A375 (cell line): ENCODE data around the gene PCDHGB6. TPM values are rescaled to one million over a fixed set of nuclear protein-coding genes. Genes with fewer than 3 reads are reported as not detected.

Source experiments
- total RNA-seq: library from RNA; depleted of rRNA; stranded (reverse); fragments of >200 nt; shearing (Covaris generic); gene quantifications from 2 replicates; pipeline ENCODE4 v1.2.3, GENCODE V29; 2014; rRNA removed

Gene PCDHGB6
- total RNA-seq, result 0.80 and 1.2 TPM in 2 replicates

DNA sequence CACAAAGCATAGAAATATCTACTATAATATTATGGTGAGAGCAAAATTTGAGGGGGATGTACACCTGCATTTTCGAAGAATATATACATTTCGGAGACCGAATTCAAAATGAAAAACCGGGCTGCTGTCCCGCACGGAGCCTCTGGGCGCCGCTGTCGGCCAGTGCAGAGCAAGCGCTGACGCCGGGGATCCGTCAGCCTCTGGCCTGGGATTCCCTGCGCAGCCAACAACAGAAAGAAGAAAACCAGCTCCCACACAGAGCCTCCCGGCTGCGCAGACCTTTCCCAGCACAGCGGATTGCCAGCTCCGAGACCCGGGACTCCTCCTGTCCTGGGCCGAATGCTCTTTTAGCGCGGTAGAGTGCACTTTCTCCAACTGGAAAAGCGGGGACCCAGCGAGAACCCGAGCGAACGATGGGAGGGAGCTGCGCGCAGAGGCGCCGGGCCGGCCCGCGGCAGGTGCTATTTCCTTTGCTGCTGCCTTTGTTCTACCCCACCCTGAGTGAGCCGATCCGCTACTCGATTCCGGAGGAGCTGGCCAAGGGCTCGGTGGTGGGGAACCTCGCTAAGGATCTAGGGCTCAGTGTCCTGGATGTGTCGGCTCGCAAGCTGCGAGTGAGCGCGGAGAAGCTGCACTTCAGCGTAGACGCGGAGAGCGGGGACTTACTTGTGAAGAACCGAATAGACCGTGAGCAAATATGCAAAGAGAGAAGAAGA, at the start of gene PCDHGB6:
Gene PCDHGB6 (plus strand): TSS at position 232 of the 716 bp plus-strand sequence. CDS start 182 bp downstream, at position 414.

DNA sequence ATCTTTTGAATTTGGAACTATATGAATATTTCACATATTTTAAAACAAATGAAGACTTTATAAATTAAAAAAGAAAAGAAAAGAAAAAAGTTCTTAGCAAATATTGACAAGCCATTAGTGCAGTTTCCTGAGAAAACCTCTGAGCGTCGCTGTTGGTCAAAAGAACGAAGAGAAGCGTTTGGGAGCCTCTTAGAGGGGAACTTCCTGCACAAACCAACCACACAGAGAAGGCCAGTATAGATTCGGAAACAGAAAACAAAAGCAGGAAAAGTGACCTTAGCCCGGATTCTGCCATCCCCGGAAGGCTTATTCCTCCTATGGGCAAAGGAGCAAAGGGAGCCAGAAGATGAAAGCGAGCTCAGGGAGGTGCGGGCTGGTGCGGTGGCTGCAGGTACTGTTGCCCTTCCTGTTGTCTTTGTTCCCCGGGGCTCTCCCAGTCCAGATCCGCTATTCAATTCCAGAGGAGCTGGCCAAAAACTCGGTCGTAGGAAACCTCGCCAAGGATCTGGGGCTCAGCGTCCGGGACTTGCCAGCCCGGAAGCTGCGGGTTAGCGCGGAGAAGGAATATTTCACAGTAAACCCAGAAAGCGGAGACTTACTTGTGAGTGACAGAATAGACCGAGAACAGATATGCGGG, 47.9 kb upstream of the PCDHGB6 start, which contains the start of gene PCDHGB2:
Gene PCDHGB2 (plus strand): TSS at position 205 of the 637 bp plus-strand sequence. CDS start 142 bp downstream, at position 347.

DNA sequence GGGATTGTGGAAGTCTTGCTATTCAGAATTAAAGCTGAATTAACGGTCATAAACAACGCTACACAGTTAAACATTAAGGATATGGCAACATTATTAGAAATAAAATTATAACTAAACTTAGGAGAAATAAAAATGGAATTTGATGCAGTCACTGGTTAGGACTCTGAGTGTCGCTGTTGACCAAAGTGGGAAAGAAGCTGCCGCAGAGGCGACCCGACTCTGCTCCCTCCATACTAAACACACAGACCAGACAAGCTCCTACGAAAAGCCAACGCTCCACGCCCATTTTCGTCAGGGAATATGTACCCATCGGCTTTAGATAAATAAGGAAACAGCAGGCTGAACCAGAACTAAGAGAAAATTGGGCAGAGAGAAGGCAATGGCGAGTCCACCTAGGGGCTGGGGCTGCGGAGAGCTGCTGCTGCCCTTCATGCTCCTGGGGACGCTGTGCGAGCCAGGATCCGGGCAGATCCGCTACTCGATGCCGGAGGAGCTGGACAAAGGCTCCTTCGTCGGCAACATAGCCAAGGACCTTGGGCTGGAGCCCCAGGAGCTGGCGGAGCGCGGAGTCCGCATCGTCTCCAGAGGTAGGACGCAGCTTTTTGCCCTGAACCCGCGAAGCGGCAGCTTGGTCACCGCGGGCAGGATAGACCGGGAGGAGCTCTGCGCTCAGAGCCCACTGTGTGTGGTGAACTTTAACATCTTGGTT, 43.7 kb upstream of the PCDHGB6 start, which contains the start of gene PCDHGA5:
Gene PCDHGA5 (plus strand): TSS at position 211 of the 709 bp plus-strand sequence. CDS start 169 bp downstream, at position 380.

DNA sequence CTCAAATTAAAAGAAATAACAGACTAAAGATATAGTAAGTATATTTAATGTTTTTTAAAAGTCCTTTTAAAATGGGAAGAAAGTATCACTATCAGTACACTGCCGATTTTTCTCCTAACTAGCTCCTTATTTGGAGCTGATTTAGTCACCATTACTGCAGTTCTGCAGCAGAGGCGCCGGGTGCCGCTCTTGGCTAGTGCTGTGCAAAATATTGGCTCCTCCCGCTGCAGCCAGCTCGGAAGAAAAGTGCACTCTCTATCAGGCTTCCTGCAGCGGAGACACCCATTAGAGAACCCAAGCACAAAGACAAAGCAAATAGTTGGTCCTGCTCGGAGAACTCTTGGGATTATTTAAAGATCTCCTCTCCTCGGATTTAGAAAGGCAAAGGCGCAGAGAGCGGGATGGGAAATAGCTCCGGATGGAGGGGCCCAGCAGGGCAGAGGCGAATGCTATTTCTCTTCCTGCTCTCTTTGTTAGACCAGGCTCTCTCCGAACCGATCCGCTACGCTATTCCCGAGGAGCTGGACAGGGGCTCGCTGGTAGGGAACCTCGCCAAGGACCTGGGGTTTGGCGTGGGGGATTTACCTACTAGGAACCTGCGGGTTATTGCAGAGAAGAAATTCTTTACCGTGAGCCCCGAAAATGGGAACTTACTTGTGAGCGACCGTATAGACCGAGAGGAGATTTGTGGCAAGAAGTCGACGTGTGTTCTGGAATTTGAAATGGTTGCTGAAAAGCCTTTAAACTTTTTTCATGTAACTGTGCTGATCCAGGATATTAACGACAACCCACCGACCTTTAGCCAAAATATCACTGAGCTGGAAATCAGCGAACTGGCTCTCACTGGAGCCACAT, 37.6 kb upstream of the PCDHGB6 start, which contains the start of gene PCDHGB3:
Gene PCDHGB3 (plus strand): TSS at position 249 of the 855 bp plus-strand sequence. CDS start 153 bp downstream, at position 402.

DNA sequence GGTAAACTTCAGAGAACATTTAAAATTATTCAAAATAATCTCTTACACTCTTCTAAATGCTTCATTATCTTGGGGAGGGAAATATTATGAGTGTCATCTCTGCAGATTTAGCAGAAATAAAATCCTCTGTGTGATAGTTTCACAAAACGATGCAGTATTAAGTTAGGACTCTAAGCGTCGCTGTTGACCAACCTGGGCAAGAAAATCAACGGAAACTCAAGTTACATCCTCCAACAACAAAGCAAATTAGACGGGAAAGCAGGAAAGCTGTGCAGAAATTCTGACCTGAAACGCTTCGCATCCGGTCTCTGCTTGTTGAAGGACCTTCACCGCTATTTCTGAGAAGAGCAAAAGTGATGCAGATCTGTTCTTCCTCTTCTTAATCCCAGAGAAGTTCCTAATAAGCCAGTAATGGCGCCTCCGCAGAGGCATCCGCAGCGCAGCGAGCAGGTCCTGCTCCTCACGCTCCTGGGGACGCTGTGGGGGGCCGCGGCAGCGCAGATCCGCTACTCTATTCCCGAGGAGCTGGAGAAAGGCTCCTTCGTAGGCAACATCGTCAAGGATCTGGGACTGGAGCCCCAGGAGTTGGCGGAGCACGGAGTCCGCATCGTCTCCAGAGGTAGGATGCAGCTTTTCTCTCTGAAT, 34.0 kb upstream of the PCDHGB6 start, which contains the start of gene PCDHGA6:
Gene PCDHGA6 (plus strand): TSS at position 219 of the 645 bp plus-strand sequence. CDS start 193 bp downstream, at position 412.

DNA sequence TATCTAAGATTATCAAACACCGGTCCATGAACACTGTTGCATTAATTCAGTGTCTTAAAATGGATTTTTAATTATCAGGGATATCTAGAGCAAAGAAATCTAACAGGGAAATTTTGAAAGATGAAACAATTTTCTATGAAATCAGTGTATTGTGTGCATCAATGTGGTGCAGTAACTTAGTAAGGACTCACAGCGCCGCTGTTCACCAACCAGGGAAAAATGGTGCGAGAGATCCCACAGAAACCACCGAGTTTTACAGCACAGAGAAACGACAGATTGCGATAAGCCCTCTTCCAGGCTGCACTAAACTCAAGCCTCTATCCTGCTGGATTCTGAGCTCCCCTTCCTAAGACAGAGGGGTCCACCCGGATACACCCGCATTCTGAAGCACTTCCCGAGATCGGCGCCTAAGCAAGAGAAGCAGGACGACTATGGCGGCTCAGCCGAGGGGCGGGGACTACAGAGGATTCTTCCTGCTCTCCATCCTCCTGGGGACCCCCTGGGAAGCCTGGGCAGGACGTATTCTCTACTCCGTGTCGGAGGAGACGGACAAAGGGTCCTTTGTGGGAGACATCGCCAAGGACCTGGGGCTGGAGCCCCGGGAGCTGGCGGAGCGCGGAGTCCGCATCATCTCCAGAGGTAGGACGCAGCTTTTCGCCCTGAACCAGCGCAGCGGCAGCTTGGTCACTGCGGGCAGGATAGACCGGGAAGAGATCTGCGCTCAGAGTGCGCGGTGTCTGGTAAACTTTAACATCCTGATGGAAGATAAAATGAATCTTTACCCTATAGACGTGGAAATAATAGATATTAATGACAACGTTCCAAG, 25.1 kb upstream of the PCDHGB6 start, which contains the start of gene PCDHGA7:
Gene PCDHGA7 (plus strand): TSS at position 274 of the 826 bp plus-strand sequence. CDS start 158 bp downstream, at position 432.

DNA sequence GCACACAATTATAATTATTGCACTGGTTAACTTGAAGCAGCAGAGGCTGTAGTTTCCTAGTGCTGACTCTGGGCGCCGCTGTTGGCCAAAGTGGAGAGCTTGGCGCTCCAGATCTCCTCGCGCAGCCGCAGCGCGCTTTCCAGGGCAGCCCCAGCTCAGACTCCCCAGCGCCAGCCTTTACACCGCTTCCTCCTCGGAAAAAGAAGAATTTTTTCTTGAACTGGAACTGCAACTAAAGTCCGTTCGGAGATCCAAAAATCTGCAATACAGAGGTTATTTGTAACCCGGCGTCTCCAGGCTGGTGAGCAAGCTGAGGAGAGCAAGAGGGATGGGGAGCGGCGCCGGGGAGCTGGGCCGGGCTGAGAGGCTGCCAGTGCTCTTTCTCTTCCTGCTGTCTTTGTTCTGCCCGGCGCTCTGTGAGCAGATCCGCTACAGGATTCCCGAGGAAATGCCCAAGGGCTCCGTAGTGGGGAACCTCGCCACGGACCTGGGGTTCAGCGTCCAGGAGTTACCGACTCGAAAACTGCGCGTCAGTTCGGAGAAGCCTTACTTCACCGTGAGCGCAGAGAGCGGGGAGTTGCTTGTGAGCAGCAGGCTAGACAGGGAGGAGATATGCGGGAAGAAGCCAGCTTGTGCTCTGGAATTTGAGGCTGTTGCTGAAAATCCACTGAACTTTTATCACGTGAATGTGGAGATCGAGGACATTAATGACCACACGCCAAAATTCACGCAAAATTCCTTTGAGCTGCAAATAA, 20.1 kb upstream of the PCDHGB6 start, which contains the start of gene PCDHGB4:
Gene PCDHGB4 (plus strand): TSS at position 142 of the 755 bp plus-strand sequence. CDS start 187 bp downstream, at position 329.

DNA sequence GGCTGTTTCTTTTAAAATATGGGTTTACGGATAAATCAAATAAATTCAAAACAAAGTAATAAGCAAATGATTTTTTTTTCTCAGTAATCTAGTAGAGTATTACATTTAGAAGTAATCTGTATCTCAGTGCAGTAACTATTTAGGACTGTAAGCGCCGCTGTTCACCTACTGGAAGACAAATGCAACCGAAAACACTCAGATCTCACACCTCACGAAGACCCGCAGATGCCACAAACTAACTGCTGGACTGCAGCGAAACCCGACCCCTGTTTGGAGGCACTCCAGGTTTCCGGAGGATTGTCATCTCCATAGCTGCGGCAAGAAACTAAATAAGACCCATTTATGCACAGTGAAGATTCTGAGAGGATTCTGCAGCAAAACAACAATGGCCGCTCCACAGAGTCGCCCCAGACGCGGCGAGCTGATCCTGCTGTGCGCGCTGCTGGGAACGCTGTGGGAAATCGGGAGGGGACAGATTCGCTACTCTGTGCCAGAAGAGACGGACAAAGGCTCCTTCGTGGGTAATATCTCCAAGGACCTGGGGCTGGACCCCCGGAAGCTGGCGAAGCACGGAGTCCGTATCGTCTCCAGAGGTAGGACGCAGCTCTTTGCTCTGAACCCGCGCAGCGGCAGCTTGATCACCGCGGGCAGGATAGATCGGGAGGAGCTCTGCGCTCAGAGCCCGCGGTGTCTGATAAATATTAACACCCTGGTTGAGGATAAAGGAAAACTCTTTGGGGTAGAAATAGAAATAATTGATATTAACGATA, 15.2 kb upstream of the PCDHGB6 start, which contains the start of gene PCDHGA8:
Gene PCDHGA8 (plus strand): TSS at position 205 of the 770 bp plus-strand sequence. CDS start 181 bp downstream, at position 386.

DNA sequence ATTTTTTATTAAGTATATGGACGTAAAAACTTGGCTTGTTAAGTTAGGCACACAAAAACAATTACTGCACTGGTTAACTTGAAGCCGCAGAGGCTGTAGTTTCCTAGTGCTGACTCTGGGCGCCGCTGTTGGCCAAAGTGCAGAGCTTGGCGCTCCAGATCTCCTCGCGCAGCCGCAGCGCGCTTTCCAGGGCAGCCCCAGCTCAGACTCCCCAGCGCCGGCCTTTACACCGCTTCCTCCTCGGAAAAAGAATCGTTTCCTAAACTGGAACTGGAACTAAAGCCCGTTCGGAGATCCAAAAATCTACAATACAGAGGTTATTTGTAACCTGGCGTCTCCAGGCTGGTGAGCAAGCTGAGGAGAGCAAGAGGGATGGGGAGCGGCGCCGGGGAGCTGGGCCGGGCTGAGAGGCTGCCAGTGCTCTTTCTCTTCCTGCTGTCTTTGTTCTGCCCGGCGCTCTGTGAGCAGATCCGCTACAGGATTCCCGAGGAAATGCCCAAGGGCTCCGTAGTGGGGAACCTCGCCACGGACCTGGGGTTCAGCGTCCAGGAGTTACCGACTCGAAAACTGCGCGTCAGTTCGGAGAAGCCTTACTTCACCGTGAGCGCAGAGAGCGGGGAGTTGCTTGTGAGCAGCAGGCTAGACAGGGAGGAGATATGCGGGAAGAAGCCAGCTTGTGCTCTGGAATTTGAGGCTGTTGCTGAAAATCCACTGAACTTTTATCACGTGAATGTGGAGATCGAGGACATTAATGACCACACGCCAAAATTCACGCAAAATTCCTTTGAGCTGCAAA, 9.9 kb upstream of the PCDHGB6 start, which contains the start of gene PCDHGB5:
Gene PCDHGB5 (plus strand): TSS at position 192 of the 796 bp plus-strand sequence. CDS start 181 bp downstream, at position 373.

DNA sequence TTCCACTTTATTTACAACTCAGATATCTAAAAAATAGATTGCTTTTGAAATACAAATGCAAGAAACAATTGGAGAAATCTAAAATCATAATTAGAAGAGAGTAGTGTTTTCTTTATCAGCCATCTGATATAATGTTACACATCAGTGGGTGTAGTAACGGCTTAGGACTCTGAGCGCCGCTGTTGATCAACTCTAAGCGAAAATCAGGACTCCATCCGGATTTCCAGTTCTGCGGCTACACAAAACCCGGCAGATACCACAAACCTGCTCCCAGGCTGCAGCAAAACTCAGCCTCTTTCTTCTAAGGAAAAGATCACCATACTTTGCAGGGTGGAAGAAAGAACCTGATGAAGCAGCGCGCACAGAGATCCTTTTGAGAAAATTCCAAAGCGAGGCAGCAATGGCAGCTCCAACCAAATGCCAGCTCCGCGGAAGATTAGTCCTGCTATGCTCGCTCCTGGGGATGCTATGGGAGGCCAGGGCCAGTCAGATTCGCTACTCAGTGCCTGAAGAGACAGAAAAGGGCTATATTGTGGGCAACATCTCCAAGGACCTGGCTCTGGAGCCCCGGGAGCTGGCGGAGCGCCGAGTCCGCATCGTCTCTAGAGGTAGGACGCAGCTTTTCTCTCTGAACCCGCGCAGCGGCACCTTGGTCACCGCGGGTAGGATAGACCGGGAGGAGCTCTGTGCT, 5.1 kb upstream of the PCDHGB6 start, which contains the start of gene PCDHGA9:
Gene PCDHGA9 (plus strand): TSS at position 226 of the 691 bp plus-strand sequence. CDS start 175 bp downstream, at position 401.

DNA sequence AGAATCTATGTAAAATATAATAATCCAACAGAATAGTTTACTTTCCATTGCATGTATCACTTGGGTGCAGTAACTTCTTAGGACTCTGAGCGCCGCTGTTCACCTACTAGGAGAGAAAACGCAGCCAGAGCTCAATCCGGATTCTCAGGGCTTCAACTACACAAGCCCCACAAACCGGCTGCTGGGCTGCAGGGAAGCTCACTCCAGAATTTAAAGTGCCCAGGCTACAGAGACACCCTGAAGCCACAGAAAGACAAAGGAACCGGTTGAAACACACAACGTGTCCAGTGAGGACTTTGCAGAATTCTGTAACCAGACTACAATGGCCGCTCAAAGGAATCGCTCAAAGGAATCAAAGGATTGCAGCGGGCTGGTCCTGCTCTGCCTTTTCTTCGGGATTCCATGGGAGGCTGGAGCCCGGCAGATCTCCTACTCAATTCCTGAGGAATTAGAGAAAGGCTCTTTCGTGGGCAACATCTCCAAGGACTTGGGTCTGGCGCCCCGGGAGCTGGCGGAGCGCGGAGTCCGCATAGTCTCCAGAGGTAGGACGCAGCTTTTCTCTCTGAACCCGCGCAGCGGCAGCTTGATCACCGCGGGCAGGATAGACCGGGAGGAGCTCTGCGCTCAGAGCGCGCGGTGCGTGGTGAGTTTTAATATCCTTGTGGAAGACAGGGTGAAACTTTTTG, 5.2 kb downstream of the PCDHGB6 start, which contains the start of gene PCDHGA10:
Gene PCDHGA10 (plus strand): TSS at position 134 of the 686 bp plus-strand sequence. CDS start 189 bp downstream, at position 323.

DNA sequence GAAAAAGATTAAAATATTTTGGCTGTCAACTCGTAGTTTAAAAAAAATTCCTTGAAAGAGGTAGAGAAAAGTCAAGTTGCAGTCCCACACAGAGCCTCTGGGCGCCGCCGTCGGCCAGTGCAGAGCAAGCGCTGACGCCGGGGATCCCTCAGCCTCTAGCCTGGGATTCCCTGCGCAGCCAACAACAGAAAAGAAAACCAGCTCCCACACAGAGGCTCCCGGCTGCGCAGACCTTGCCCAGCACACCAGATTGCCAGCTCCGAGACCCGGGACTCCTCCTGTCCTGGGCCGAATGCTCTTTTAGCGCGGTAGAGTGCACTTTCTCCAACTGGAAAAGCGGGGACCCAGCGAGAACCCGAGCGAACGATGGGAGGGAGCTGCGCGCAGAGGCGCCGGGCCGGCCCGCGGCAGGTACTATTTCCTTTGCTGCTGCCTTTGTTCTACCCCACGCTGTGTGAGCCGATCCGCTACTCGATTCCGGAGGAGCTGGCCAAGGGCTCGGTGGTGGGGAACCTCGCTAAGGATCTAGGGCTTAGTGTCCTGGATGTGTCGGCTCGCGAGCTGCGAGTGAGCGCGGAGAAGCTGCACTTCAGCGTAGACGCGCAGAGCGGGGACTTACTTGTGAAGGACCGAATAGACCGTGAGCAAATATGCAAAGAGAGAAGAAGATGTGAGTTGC, 9.8 kb downstream of the PCDHGB6 start, which contains the start of gene PCDHGB7:
Gene PCDHGB7 (plus strand): TSS at position 184 of the 679 bp plus-strand sequence. CDS start 183 bp downstream, at position 367.

DNA sequence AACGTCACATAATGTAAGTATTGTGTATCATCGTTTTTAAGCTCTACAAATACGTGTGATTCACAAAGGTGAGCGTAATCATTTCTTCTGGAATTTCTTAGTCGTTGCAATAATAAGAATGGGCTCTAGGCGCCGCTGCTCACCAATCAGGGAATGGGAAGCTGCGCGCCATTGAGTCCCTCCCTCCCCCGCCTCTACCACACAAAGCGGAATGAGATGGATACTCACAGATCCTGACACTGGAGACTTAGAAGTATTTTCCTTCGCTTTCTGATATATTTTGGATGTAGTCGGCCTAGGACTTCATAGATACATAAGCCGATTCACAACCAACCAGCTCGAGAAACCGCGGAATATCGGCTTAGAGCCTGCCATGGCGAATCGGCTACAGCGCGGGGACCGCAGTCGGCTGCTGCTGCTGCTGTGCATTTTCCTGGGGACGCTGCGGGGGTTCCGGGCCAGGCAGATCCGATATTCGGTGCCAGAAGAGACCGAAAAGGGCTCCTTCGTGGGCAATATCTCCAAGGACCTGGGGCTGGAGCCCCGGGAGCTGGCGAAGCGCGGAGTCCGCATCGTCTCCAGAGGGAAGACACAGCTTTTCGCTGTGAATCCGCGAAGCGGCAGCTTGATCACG, 13.2 kb downstream of the PCDHGB6 start, which contains the start of gene PCDHGA11:
Gene PCDHGA11 (plus strand): TSS at position 197 of the 634 bp plus-strand sequence. CDS start 177 bp downstream, at position 374.

